Spleen (tissue), 7 donors: Measurements from ENCODE around the gene SPATA20.

Experiments
- POLR2A ChIP-seq, 3 donors: fragments of 450-650 bp; IDR thresholded peaks; one replicate each; pipeline ENCODE4 v1.5.1; 2017; ENCODE audit warnings: antibody characterized with exemption in 3 of 3, mild to moderate bottlenecking in 1 of 3
- TF ChIP-seq, protein P1 (sequence below), 11 experiments: fragments of 200-600 bp in 7 of 11; fragments of 450-650 bp in 4 of 11; sonication (generic) in 4 of 11; IDR thresholded peaks in 8 of 11; conservative IDR thresholded peaks in 3 of 11; 1 replicate in 7 of 11; 2 replicates in 4 of 11; pipeline versions ENCODE4 v1.4.0 to v1.8.0; 2016 to 2021; ENCODE audit warnings: antibody characterized with exemption in 11 of 11, inconsistent platforms in 4 of 11, mild to moderate bottlenecking in 1 of 11
- donor health status: DM: no; HTN: no; CAD: no; lungs with moderate emphysema.
- donor health status: DM: no; HTN: no; CAD: no.
- donor health status: DM: no; HTN: no; CAD: no.

DNA sequence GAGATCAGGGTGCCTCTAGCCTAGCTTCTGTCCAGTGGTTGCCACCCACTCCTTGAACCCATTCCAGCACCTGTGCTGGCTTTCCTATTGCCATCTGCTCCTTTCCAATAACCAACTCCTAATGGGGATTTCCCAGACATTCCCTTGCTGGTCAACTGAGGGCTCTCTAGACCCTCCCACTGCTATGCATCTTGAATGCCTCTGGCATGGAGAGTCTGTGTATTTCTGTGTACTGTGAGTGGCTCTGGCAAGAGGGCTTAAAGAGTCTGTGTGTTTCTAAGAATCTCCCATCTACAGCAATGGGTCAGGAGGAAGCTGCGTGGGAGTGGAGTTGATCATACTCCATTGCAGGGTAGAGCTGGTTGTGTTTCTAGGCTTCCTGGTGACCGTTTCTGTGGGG lies 25.5 kb upstream of the SPATA20 start:
- TF ChIP-seq, protein P1, sequence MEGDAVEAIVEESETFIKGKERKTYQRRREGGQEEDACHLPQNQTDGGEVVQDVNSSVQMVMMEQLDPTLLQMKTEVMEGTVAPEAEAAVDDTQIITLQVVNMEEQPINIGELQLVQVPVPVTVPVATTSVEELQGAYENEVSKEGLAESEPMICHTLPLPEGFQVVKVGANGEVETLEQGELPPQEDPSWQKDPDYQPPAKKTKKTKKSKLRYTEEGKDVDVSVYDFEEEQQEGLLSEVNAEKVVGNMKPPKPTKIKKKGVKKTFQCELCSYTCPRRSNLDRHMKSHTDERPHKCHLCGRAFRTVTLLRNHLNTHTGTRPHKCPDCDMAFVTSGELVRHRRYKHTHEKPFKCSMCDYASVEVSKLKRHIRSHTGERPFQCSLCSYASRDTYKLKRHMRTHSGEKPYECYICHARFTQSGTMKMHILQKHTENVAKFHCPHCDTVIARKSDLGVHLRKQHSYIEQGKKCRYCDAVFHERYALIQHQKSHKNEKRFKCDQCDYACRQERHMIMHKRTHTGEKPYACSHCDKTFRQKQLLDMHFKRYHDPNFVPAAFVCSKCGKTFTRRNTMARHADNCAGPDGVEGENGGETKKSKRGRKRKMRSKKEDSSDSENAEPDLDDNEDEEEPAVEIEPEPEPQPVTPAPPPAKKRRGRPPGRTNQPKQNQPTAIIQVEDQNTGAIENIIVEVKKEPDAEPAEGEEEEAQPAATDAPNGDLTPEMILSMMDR (IDR thresholded peaks at IDR 0.05 in 8 of 11, conservative IDR thresholded peaks at IDR 0.05 in 3 of 11), result no peak
- no peak for TF ChIP-seq POLR2A (IDR thresholded peaks at IDR 0.05)
